ENCODE data around the gene RBMS3. TPM values are rescaled to one million over a fixed set of nuclear protein-coding genes. Genes with fewer than 3 reads are reported as not detected.

The RBMS3 gene
- total RNA-seq, 1 experiment from 2014 or later = 8.7 TPM

DNA sequence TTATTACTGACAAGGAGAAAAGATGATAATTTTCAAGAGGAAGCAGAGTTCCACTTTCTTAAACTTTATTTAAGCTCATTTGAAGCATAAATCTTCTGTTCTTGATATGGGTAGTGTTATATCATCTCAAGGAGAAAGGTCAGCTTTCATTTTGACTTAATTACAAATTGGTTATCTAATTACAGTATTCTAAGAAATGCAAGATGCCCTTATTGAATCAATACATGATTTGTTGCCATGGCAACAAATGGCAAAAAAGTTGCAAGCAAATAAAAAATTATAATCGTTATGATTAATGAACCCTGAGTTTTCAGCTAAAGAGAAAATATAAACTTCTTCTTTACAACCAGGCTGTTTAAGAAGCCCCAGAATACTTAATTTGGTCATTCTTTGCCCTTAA is 622.7 kb downstream of the RBMS3 start:
- ATAC-seq = no peak
- Mint-ChIP-seq H3K9me3 (no peaks in the 10 kb centered on the region), H3K36me3 (no peaks in the 10 kb centered on the region), H3K27me3 (ENCODE audit: low read depth) (no peaks in the 10 kb centered on the region), H3K4me1 (peaks cover 3% of the 10 kb centered on the region; the same call in 1 of the 2 replicates), H3K4me3 (no peak overlapping the region), H3K27ac (no peak overlapping the region)
- ChIA-PET POLR2A (no interaction called here), CTCF (no interaction called here)
- no peak for DNase-seq (ENCODE audit: low spot score)
- TF ChIP-seq E2F4 (CRISPR knock-in tag; IDR thresholded peaks at IDR 0.05; ENCODE audit: borderline replicate concordance, low read depth) (no peak), ETV6 (CRISPR knock-in tag; IDR thresholded peaks at IDR 0.05) (no peak), JAZF1 (CRISPR knock-in tag; IDR thresholded peaks at IDR 0.05) (no peak), USF2 (CRISPR knock-in tag; IDR thresholded peaks at IDR 0.05) (no peak), NFYB (CRISPR knock-in tag; conservative IDR thresholded peaks at IDR 0.05; ENCODE audit: low read depth) (no peak), SP1 (CRISPR knock-in tag; conservative IDR thresholded peaks at IDR 0.05) (no peak), ZNF263 (CRISPR knock-in tag; IDR thresholded peaks at IDR 0.05; ENCODE audit: low read depth) (no peak), MXD4 (CRISPR knock-in tag; IDR thresholded peaks at IDR 0.05; ENCODE audit: borderline replicate concordance) (no peak)
- TF ChIP-seq, protein P1, sequence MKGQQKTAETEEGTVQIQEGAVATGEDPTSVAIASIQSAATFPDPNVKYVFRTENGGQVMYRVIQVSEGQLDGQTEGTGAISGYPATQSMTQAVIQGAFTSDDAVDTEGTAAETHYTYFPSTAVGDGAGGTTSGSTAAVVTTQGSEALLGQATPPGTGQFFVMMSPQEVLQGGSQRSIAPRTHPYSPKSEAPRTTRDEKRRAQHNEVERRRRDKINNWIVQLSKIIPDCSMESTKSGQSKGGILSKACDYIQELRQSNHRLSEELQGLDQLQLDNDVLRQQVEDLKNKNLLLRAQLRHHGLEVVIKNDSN (CRISPR knock-in tag; IDR thresholded peaks at IDR 0.05) = no peak

DNA sequence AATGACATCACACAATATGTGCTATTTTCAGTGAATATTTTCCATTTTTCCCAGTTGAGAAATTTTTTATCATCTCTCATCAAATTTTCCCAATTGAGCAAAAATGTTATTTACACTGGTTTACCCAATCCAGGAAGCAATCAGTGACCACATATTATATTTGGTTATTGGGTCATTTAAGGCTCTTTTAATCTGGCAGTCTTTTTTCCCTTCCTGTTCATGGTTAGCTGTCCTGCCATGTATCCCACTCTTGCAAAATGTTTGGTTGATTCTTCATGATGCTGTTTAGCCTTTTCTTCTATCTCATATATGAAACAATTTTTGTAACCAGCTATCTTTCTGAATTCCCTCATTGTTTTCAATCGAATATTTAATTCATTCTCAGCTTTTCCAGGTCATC is 626.0 kb downstream of the RBMS3 start:
- Mint-ChIP-seq H3K27ac (no peak overlapping the region), H3K4me3 (no peak overlapping the region), H3K36me3 (no peaks in the 10 kb centered on the region), H3K27me3 (ENCODE audit: low read depth) (no peaks in the 10 kb centered on the region), H3K9me3 (no peaks in the 10 kb centered on the region), H3K4me1 (no peaks in the 10 kb centered on the region)
- DNase-seq (ENCODE audit: low spot score) (no peak), ATAC-seq (no peak)
- ChIA-PET POLR2A (no interaction called here), CTCF (no interaction called here)
- no peak for TF ChIP-seq ZNF396 (CRISPR knock-in tag; IDR thresholded peaks at IDR 0.05; ENCODE audit: borderline replicate concordance)
- TF ChIP-seq ARID4B (CRISPR knock-in tag; IDR thresholded peaks at IDR 0.05; ENCODE audit: borderline replicate concordance) = no peak
- no peak for TF ChIP-seq NFATC4 (CRISPR knock-in tag; IDR thresholded peaks at IDR 0.05)
- TF ChIP-seq MXD4 (CRISPR knock-in tag; IDR thresholded peaks at IDR 0.05; ENCODE audit: borderline replicate concordance) = no peak
- no peak for TF ChIP-seq TP53 (CRISPR knock-in tag; IDR thresholded peaks at IDR 0.05)
- TF ChIP-seq, protein P2, sequence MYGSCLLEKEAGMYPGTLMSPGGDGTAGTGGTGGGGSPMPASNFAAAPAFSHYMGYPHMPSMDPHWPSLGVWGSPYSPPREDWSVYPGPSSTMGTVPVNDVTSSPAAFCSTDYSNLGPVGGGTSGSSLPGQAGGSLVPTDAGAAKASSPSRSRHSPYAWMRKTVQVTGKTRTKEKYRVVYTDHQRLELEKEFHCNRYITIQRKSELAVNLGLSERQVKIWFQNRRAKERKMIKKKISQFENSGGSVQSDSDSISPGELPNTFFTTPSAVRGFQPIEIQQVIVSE (CRISPR knock-in tag; IDR thresholded peaks at IDR 0.05; ENCODE audit: borderline replicate concordance) = no peak
- TF ChIP-seq, protein P3, sequence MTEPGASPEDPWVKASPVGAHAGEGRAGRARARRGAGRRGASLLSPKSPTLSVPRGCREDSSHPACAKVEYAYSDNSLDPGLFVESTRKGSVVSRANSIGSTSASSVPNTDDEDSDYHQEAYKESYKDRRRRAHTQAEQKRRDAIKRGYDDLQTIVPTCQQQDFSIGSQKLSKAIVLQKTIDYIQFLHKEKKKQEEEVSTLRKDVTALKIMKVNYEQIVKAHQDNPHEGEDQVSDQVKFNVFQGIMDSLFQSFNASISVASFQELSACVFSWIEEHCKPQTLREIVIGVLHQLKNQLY (CRISPR knock-in tag; IDR thresholded peaks at IDR 0.05) = no peak
- no peak for TF ChIP-seq NR3C1 (CRISPR knock-in tag; conservative IDR thresholded peaks at IDR 0.05; ENCODE audit: low read depth)
- no peak for TF ChIP-seq MYBL2 (CRISPR knock-in tag; IDR thresholded peaks at IDR 0.05)
- TF ChIP-seq ZNF317 (CRISPR knock-in tag; IDR thresholded peaks at IDR 0.05; ENCODE audit: borderline replicate concordance, low read depth) = no peak
- TF ChIP-seq, protein P4, sequence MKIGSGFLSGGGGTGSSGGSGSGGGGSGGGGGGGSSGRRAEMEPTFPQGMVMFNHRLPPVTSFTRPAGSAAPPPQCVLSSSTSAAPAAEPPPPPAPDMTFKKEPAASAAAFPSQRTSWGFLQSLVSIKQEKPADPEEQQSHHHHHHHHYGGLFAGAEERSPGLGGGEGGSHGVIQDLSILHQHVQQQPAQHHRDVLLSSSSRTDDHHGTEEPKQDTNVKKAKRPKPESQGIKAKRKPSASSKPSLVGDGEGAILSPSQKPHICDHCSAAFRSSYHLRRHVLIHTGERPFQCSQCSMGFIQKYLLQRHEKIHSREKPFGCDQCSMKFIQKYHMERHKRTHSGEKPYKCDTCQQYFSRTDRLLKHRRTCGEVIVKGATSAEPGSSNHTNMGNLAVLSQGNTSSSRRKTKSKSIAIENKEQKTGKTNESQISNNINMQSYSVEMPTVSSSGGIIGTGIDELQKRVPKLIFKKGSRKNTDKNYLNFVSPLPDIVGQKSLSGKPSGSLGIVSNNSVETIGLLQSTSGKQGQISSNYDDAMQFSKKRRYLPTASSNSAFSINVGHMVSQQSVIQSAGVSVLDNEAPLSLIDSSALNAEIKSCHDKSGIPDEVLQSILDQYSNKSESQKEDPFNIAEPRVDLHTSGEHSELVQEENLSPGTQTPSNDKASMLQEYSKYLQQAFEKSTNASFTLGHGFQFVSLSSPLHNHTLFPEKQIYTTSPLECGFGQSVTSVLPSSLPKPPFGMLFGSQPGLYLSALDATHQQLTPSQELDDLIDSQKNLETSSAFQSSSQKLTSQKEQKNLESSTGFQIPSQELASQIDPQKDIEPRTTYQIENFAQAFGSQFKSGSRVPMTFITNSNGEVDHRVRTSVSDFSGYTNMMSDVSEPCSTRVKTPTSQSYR (CRISPR knock-in tag; IDR thresholded peaks at IDR 0.05) = no peak
- no peak for TF ChIP-seq TEAD1 (CRISPR knock-in tag; IDR thresholded peaks at IDR 0.05)
- TF ChIP-seq ZNF416 (CRISPR knock-in tag; IDR thresholded peaks at IDR 0.05) = no peak
- TF ChIP-seq, protein P5, sequence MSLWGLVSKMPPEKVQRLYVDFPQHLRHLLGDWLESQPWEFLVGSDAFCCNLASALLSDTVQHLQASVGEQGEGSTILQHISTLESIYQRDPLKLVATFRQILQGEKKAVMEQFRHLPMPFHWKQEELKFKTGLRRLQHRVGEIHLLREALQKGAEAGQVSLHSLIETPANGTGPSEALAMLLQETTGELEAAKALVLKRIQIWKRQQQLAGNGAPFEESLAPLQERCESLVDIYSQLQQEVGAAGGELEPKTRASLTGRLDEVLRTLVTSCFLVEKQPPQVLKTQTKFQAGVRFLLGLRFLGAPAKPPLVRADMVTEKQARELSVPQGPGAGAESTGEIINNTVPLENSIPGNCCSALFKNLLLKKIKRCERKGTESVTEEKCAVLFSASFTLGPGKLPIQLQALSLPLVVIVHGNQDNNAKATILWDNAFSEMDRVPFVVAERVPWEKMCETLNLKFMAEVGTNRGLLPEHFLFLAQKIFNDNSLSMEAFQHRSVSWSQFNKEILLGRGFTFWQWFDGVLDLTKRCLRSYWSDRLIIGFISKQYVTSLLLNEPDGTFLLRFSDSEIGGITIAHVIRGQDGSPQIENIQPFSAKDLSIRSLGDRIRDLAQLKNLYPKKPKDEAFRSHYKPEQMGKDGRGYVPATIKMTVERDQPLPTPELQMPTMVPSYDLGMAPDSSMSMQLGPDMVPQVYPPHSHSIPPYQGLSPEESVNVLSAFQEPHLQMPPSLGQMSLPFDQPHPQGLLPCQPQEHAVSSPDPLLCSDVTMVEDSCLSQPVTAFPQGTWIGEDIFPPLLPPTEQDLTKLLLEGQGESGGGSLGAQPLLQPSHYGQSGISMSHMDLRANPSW (CRISPR knock-in tag; conservative IDR thresholded peaks at IDR 0.05; ENCODE audit: low read depth) = no peak

All from WTC11 (cell line).